Astrocyte of the cerebellum (primary cell): ENCODE measurements around the gene C2orf49.
"Not testable (repeated sequence)": the region's sequence is repeated elsewhere in the genome, so short reads cannot be mapped to it uniquely, and the experiment has no call there.

Source experiments
- DNase-seq: peaks from one replicate; pipeline ENCODE4 v3.0.0-alpha.2; 2011; ENCODE audit warnings: low read depth
- H3K4me3 ChIP-seq: 2 replicates; pipeline ENCODE4 v1.5.1; 2011; ENCODE audit warnings: mild to moderate bottlenecking, low read depth, low read length, moderate library complexity
- CTCF ChIP-seq: IDR thresholded peaks from 2 replicates; pipeline ENCODE4 v1.5.1; 2012; ENCODE audit warnings: low read length, low read depth, moderate library complexity, mild to moderate bottlenecking; ENCODE audit errors: missing control alignments
- in situ Hi-C: cut with HindIII; loops from 2 replicates; pipeline ENCODE4 v1.10.0; 2017; ENCODE audit warnings: low sequenced_read_pairs

Gene C2orf49

DNA sequence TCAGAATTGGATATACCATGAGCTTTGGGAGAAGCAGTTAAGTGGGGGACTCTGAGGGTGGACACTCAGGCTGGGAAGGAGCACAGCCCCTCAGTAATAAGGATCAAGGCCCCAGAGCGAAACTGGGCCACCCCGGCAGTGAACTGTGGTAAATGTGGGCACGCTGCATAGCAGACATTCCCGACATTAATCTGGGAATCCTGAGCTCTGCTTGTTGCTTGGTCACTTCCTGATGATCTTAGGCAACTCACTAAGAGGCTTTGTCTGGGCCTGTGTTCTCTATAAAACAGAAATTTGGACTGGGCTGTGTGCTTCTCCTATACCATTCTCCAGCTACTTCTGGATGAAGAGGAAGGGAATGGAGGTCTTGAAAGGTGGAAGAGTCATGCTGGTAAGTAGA is 12.6 kb upstream of the C2orf49 start:
- TF ChIP-seq CTCF = no peak
- DNase-seq = peak; percentile 45
- H3K4me3 ChIP-seq = no peak overlapping the region
- in situ Hi-C loops = no loop called here

DNA sequence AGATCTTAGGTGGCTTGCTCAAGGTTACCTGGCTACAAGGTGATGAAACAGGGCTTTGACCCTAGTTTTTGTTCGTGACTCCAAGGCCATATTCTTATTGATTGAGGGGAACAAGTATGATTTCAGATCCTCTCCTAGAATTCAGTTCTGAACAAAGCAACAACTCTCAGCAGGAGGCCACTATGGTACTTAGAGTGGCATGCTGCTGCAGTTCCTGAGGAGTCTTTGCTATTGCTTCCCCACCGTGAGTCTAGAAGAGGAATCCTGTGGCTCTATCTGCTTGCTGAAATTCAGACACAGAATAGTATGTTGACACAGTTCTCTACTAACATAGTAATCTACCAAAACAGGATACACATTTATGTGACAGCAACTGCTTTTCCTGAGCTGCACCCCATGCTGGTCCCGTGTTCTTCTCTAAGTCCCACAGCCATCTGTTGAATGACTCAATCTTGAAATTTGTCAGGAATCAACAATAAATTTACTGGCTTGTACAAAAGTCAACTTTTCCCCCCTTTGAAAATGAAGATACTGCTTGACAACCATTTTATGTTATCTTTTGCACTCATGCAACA is 11.9 kb upstream of the C2orf49 start:
- no peak overlapping the region for H3K4me3 ChIP-seq
- in situ Hi-C loops = no loop called here
- DNase-seq = no peak
- no peak for TF ChIP-seq CTCF

DNA sequence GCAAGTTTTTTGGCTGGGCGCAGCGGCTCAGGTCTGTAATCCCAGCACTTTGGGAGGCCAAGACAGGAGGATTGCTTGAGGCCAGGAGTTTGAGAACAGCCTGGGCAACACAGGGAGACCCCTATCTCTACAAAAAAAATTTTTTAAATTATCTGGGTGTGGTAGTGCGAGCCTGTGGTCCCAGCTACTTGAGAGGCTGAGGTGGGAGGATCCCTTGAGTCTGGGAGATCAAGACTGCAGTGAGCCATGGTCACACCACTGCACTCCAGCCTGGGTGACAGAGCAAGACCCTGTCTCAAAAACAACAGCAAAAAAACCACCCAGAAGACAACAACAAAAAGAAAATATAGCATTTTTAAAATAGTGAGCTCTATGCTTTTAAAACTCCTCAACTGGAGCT is 10.1 kb upstream of the C2orf49 start:
- DNase-seq, in situ Hi-C loops, H3K4me3 ChIP-seq: not testable (repeated sequence)

GRCh38 chr2:105327690-105328089 is 9.7 kb upstream of the C2orf49 start:
- no peak for TF ChIP-seq CTCF
- in situ Hi-C loops = no loop called here
- DNase-seq = no peak
- H3K4me3 ChIP-seq = no peak overlapping the region

- no peak for TF ChIP-seq CTCF
- peak overlapping the region; percentile 57 for H3K4me3 ChIP-seq
- no peak for DNase-seq
- in situ Hi-C loops = no loop called here
These were observed 8.8 kb upstream of the C2orf49 start for GRCh38 chr2:105328281-105329196.

GRCh38 chr2:105329197-105329554 is 8.2 kb upstream of the C2orf49 start:
- no peak for TF ChIP-seq CTCF
- in situ Hi-C loops = no loop called here
- no peak for DNase-seq
- H3K4me3 ChIP-seq = peak overlapping the region; percentile 57
